Transverse colon (tissue), 4 donors: ENCODE data around the gene PRKACG. TPM values are rescaled to one million over a fixed set of nuclear protein-coding genes. Genes with fewer than 3 reads are reported as not detected.
A peak's percentile ranks its signal among the peaks of the same experiment; 100 is the strongest.

Source experiments
- DNase-seq: peaks from one replicate; pipeline ENCODE4 v3.0.0-alpha.2; 2019
- H3K27ac ChIP-seq, 4 donors: fragments of 200-600 bp; sonication (generic); 2 replicates each; pipeline ENCODE4 v1.5.1; 2016 to 2018; ENCODE audit warnings: inconsistent platforms in 4 of 4
- H3K27me3 ChIP-seq: fragments of 200-600 bp; sonication (generic); 2 replicates; pipeline ENCODE4 v1.5.1; 2017; ENCODE audit warnings: inconsistent platforms
- H3K36me3 ChIP-seq, 4 donors: fragments of 200-600 bp; sonication (generic); 2 replicates each; pipeline ENCODE4 v1.5.1; 2017 to 2019; ENCODE audit warnings: inconsistent platforms in 4 of 4
- H3K4me1 ChIP-seq, 4 donors: fragments of 200-600 bp; sonication (generic); 2 replicates each; pipeline ENCODE4 v1.5.1; 2017 to 2020; ENCODE audit warnings: inconsistent platforms in 4 of 4
- H3K4me3 ChIP-seq, 4 donors: fragments of 200-600 bp; sonication (generic); 1 replicate in 1 of 4; 2 replicates in 3 of 4; pipeline versions ENCODE4 v1.5.1 to v1.6.1; 2017 to 2019; ENCODE audit warnings: inconsistent platforms in 4 of 4
- H3K9me3 ChIP-seq, 2 donors: fragments of 200-600 bp; sonication (generic); 2 replicates each; pipeline ENCODE4 v1.5.1; 2017 to 2019; ENCODE audit warnings: inconsistent platforms in 2 of 2
- EP300 ChIP-seq: sonication (generic); formaldehyde crosslinking; IDR thresholded peaks from one replicate; pipeline ENCODE4 v1.6.1; 2017; ENCODE audit warnings: antibody characterized with exemption, low read depth
- POLR2A ChIP-seq: fragments of 450-650 bp; IDR thresholded peaks from one replicate; pipeline ENCODE4 v1.6.1; 2016; ENCODE audit warnings: antibody characterized with exemption, mild to moderate bottlenecking, moderate library complexity
- POLR2AphosphoS5 ChIP-seq, 3 donors: sonication (generic); formaldehyde crosslinking; IDR thresholded peaks; one replicate each; pipeline ENCODE4 v1.6.1; 2016; ENCODE audit warnings: antibody characterized with exemption in 3 of 3
- WGBS, 2 donors: methylation state at CpG; one replicate each; pipeline ENCODE4 v1.1.5; 2018; ENCODE audit warnings: low coverage in 1 of 2; 5-methylcytosine and 5-hydroxymethylcytosine counted together
- in situ Hi-C, 4 donors: fragments of 200-750 bp; cut with MboI; loops; one replicate each; pipeline versions ENCODE4 v1.15.0 to v1.15.1; 2017; ENCODE audit warnings: low sequenced_read_pairs in 3 of 4, low pct_ligation_motif_present in 1 of 4, low pct_unique_long_range_greater_than_20kb in 1 of 4
- intact Hi-C: fragments of 100-400 bp; cut with DNase I; formaldehyde crosslinking; loops from one replicate; pipeline ENCODE4 v1.15.1; 2023; ENCODE audit warnings: low total_unique reads
- total RNA-seq, 4 donors: library from RNA; depleted of rRNA; stranded (reverse); fragments of >200 nt; gene quantifications; one replicate each; pipeline ENCODE4 v1.1.0, GENCODE V29; 2016
- TF ChIP-seq, protein P1 (sequence below), 5 experiments: fragments of 200-600 bp in 3 of 5; fragments of 450-650 bp in 2 of 5; sonication (generic) in 3 of 5; IDR thresholded peaks; 1 replicate in 2 of 5; 2 replicates in 3 of 5; pipeline ENCODE4 v1.5.1; 2016 to 2017; ENCODE audit warnings: antibody characterized with exemption in 5 of 5, inconsistent platforms in 3 of 5, mild to moderate bottlenecking in 2 of 5, moderate library complexity in 1 of 5

The PRKACG gene
- total RNA-seq, 4 donors from 2014 or later: not detected

DNA sequence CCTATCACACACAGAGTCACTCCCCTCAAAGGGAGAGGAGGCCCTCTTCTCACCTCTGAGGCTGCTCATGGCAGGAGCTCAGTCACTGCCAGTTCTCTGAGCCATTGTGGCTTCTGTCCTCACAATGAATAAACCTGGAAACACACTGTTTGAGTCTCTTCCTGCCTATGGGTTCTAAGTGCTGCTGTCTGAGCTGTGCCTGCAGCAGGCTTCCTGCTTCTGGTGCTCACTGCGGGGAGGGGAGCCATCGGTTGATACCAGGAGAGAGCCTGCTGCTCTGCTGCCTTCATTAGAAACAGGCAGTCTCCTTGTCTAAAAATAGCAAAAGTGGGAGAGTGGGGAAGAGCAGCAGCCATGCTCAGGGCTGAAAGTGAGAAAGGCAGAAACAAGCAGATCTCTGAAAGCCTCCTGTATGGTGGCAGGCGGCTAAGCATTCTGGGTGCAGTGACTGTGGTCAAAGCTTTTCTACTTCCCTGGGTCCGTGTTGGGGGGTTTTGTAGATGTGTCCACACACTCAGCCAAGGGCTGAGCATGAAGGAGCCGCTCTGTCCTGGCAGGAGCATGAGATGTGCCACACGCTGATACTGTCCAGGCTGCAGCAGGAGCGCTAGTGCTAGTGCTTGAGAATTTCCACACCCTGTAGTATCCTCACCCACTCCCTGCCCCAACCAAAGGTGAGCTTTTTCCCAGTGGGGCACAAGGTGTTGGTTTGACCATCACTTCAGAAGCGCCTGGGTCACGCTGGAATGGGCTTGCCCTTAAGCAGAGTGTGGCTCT, 34.2 kb downstream of the PRKACG start:
- in situ Hi-C loops: loop anchor here in 2 of 4 donors (25.0 kb wide), 2 partner anchors 192 to 267 kb away; partner anchors contain the start of gene PIP5K1B (in 1 of the 2)
- Histone ChIP-seq H3K4me3 (no peak overlapping the region), H3K27ac (peak overlapping the region; percentile 59 to 74 (median 70)), H3K4me1 (peaks cover 31 to 66% (median 49%) of the 10 kb centered on the region in 4 donors), H3K36me3 (no peaks in the 10 kb centered on the region), H3K9me3 (no peaks in the 10 kb centered on the region), H3K27me3 (no peaks in the 10 kb centered on the region)
- 68% methylated on average over 9 of the region's 9 CpGs; no CpG with 5 or more reads in 1 of the 2 donors for WGBS, 2 donors
- peak; percentile 26 for DNase-seq
- intact Hi-C loops: no loop called here
- TF ChIP-seq POLR2AphosphoS5 (IDR thresholded peaks at IDR 0.05) (peak in 1 of 3 donors; percentile 82), EP300 (no peak)

DNA sequence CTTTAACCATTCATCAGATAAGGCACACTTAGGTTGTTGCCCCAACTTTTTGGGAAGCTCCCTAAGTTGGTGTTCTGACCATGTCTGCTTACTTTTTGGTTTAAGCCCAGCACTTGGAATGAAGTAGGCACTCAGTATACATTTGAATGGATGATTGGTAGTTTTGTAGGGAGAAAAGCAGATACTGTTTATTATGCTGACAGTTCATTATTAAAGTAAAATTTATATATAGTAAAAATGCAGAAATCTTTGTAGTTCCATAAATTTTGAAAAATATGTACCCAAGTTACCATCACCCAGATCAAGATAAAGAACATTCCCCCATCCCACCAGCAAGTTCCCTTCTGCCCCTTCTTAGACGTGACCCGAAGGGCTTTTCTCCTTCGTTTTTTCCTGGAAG, 35.4 kb downstream of the PRKACG start:
- Histone ChIP-seq H3K4me3 (no peak overlapping the region), H3K4me1 (peaks cover 31 to 72% (median 58%) of the 10 kb centered on the region in 4 donors), H3K27ac (peak overlapping the region in 2 of 4 donors; percentile 74), H3K9me3 (no peaks in the 10 kb centered on the region), H3K27me3 (no peaks in the 10 kb centered on the region), H3K36me3 (no peaks in the 10 kb centered on the region)
- WGBS, 2 donors: 95 to 97% methylated on average over 3 of the region's 3 CpGs
- no peak for DNase-seq
- TF ChIP-seq POLR2A (no peak), EP300 (no peak), POLR2AphosphoS5 (IDR thresholded peaks at IDR 0.05) (no peak)
- TF ChIP-seq, protein P1, sequence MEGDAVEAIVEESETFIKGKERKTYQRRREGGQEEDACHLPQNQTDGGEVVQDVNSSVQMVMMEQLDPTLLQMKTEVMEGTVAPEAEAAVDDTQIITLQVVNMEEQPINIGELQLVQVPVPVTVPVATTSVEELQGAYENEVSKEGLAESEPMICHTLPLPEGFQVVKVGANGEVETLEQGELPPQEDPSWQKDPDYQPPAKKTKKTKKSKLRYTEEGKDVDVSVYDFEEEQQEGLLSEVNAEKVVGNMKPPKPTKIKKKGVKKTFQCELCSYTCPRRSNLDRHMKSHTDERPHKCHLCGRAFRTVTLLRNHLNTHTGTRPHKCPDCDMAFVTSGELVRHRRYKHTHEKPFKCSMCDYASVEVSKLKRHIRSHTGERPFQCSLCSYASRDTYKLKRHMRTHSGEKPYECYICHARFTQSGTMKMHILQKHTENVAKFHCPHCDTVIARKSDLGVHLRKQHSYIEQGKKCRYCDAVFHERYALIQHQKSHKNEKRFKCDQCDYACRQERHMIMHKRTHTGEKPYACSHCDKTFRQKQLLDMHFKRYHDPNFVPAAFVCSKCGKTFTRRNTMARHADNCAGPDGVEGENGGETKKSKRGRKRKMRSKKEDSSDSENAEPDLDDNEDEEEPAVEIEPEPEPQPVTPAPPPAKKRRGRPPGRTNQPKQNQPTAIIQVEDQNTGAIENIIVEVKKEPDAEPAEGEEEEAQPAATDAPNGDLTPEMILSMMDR (IDR thresholded peaks at IDR 0.05): no peak
- in situ Hi-C loops (loop anchor here in 2 of 4 donors (25.0 kb wide), 2 partner anchors 191 to 266 kb away; partner anchors contain the start of gene PIP5K1B (in 1 of the 2)), intact Hi-C loops (no loop called here)

DNA sequence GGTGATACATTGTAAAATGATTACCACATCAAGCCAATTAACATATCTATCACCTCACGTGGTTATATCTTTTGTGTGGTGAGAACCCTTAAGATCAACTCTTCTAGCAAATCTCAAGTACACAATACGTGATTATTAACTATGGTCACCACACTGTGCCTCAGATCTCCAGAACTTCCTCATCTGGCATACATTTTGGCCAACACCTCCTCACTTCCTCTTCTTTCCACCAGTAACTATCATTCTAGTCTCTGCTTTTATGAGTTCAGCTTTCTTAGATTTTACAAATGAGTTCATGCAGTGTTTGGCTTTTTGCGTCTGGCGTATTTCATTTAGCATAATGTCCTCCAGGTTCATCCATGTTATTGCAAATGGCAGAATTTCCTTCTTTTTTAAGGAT, 35.8 kb downstream of the PRKACG start:
- H3K4me3 ChIP-seq: no peak overlapping the region
- intact Hi-C loops (no loop called here), in situ Hi-C loops (loop anchor here in 2 of 4 donors (25.0 kb wide), 2 partner anchors 191 to 266 kb away; partner anchors contain the start of gene PIP5K1B (in 1 of the 2))
- no peaks in the 10 kb centered on the region for H3K27me3 ChIP-seq
- no peaks in the 10 kb centered on the region for H3K9me3 ChIP-seq
- H3K4me1 ChIP-seq: peaks cover 31 to 68% (median 56%) of the 10 kb centered on the region in 4 donors
- DNase-seq: no peak
- no peaks in the 10 kb centered on the region for H3K36me3 ChIP-seq
- TF ChIP-seq EP300: no peak
- no peak for TF ChIP-seq POLR2A
- TF ChIP-seq, protein P1 (IDR thresholded peaks at IDR 0.05): no peak
- no peak for TF ChIP-seq POLR2AphosphoS5 (IDR thresholded peaks at IDR 0.05)
- 78 to 82% methylated on average over 4 of the region's 4 CpGs for WGBS, 2 donors
- H3K27ac ChIP-seq: peak overlapping the region in 2 of 4 donors; percentile 3 to 74

DNA sequence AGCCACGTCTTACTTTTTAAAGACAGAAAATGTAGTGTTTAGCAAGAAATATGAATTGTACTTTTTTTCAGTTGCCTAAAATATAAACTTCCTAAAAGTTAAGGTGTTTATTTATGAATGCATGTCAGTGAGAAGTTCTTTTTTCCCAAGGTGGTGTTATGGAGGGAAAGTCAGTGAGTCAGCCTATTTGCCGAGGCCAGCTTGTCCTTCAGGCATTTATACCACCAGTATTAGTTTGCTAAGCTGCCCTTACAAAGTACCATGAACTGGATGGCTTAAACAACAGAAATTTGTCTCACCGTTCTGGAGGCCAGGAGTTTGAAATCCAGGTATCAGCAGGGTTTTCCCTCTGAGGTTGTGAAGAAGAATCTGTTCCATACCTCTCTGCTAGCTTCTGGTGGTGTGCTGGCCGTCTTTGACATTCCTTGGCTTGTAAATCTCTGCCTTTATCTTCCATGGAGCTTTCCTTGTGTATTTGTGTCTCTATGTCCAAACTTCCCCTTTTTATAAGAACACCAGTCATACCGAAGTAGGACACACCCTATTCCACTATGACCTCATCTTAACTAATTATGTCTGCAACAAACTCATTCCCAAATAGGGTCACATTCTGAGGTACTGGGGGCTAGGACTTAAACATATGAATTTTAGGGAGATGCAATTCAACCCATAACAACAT, 38.4 kb downstream of the PRKACG start:
- Histone ChIP-seq H3K4me3 (peak overlapping the region in 2 of 4 donors; percentile 12 to 16), H3K36me3 (no peaks in the 10 kb centered on the region), H3K9me3 (no peaks in the 10 kb centered on the region), H3K27me3 (no peaks in the 10 kb centered on the region), H3K4me1 (peaks cover 16 to 47% (median 33%) of the 10 kb centered on the region in 4 donors), H3K27ac (peak overlapping the region; percentile 51 to 75 (median 71))
- in situ Hi-C loops (loop anchor here in 2 of 4 donors (25.0 kb wide), 2 partner anchors 188 to 263 kb away; partner anchors contain the start of gene PIP5K1B (in 1 of the 2)), intact Hi-C loops (no loop called here)
- TF ChIP-seq EP300: no peak
- peak in 1 of 3 donors; percentile 15 for TF ChIP-seq POLR2AphosphoS5 (IDR thresholded peaks at IDR 0.05)
- TF ChIP-seq, protein P1 (IDR thresholded peaks at IDR 0.05): no peak
- peak; percentile 19 for TF ChIP-seq POLR2A
- WGBS, 2 donors: 41 to 50% methylated on average over 5 of the region's 5 CpGs
- no peak for DNase-seq
